H1 (cell line): ENCODE results near the gene ANXA5.

Experiments used
- ATF2 ChIP-seq: IDR thresholded peaks from 2 replicates; pipeline ENCODE4 v1.6.1; 2012; ENCODE audit warnings: low read length, inconsistent platforms
- EP300 ChIP-seq, 2 experiments: IDR thresholded peaks; 1 replicate in 1 of 2; 2 replicates in 1 of 2; pipeline ENCODE4 v1.6.1; 2011 to 2012; ENCODE audit warnings: low read depth in 2 of 2, low read length in 2 of 2, mild to moderate bottlenecking in 2 of 2, borderline replicate concordance in 1 of 2, inconsistent platforms in 1 of 2, moderate library complexity in 1 of 2
- PHF8 ChIP-seq: fragments of 200-600 bp; sonication (generic); conservative IDR thresholded peaks from 2 replicates; pipeline ENCODE4 v1.7.1; 2012; ENCODE audit warnings: low read depth, mild to moderate bottlenecking, inconsistent platforms, low read length, moderate library complexity
- POLR2A ChIP-seq, 2 experiments: IDR thresholded peaks; 1 replicate in 1 of 2; 2 replicates in 1 of 2; pipeline ENCODE4 v1.6.1; 2011; ENCODE audit warnings: low read depth in 2 of 2, low read length in 2 of 2, mild to moderate bottlenecking in 2 of 2; ENCODE audit errors: control extremely low read depth in 1 of 2
- RAD21 ChIP-seq, 2 experiments: IDR thresholded peaks in 1 of 2; conservative IDR thresholded peaks in 1 of 2; 2 replicates each; pipeline ENCODE4 v1.6.1; 2011; ENCODE audit warnings: low read depth in 2 of 2, low read length in 2 of 2, improper control_type of control experiment in 1 of 2, inconsistent platforms in 1 of 2, mild to moderate bottlenecking in 1 of 2, moderate library complexity in 1 of 2
- SIN3A ChIP-seq, 2 experiments: IDR thresholded peaks in 1 of 2; conservative IDR thresholded peaks in 1 of 2; 2 replicates each; pipeline ENCODE4 v1.6.1; 2011 to 2012; ENCODE audit warnings: low read length in 2 of 2, improper control_type of control experiment in 1 of 2, low read depth in 1 of 2, mild to moderate bottlenecking in 1 of 2
- SP2 ChIP-seq: IDR thresholded peaks from 2 replicates; pipeline ENCODE4 v1.6.1; 2012; ENCODE audit warnings: mild to moderate bottlenecking, low read length, inconsistent platforms
- TAF1 ChIP-seq: IDR thresholded peaks from 2 replicates; pipeline ENCODE4 v1.6.1; 2011; ENCODE audit warnings: mild to moderate bottlenecking, low read depth, low read length
- TF ChIP-seq, protein P1 (sequence below): IDR thresholded peaks from 2 replicates; pipeline ENCODE4 v1.6.1; 2012; ENCODE audit warnings: inconsistent platforms
- TF ChIP-seq, protein P2 (sequence below), 3 experiments: IDR thresholded peaks; 1 replicate in 2 of 3; 2 replicates in 1 of 3; pipeline versions ENCODE4 v1.5.1 to v1.6.1; 2011; ENCODE audit warnings: low read length in 3 of 3, mild to moderate bottlenecking in 3 of 3, inconsistent platforms in 2 of 3, low read depth in 1 of 3, moderate library complexity in 1 of 3; ENCODE audit not compliant: insufficient read depth in 1 of 3; ENCODE audit errors: control extremely low read depth in 1 of 3

GRCh38 chr4:121696170-121696580, 605 bp downstream of the ANXA5 start:
- TF ChIP-seq RAD21 (IDR thresholded peaks at IDR 0.05 in 1 of 2, conservative IDR thresholded peaks at IDR 0.05 in 1 of 2; ENCODE audit: low read depth in 2 of 2, low read length in 2 of 2) (no peak), POLR2A (IDR thresholded peaks at IDR 0.05; ENCODE audit: control extremely low read depth in 1 of 2, low read depth in 2 of 2, low read length in 2 of 2) (no peak), SIN3A (conservative IDR thresholded peaks at IDR 0.05 in 1 of 2, IDR thresholded peaks at IDR 0.05 in 1 of 2; ENCODE audit: low read depth in 1 of 2, low read length in 2 of 2) (no peak), ATF2 (no peak), EP300 (IDR thresholded peaks at IDR 0.05; ENCODE audit: borderline replicate concordance in 1 of 2, low read depth in 2 of 2, low read length in 2 of 2) (no peak), SP2 (no peak), PHF8 (no peak; the same call in 1 of the 2 replicates), TAF1 (no peak)
- TF ChIP-seq, protein P1, sequence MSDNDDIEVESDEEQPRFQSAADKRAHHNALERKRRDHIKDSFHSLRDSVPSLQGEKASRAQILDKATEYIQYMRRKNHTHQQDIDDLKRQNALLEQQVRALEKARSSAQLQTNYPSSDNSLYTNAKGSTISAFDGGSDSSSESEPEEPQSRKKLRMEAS = no peak
- TF ChIP-seq, protein P2, sequence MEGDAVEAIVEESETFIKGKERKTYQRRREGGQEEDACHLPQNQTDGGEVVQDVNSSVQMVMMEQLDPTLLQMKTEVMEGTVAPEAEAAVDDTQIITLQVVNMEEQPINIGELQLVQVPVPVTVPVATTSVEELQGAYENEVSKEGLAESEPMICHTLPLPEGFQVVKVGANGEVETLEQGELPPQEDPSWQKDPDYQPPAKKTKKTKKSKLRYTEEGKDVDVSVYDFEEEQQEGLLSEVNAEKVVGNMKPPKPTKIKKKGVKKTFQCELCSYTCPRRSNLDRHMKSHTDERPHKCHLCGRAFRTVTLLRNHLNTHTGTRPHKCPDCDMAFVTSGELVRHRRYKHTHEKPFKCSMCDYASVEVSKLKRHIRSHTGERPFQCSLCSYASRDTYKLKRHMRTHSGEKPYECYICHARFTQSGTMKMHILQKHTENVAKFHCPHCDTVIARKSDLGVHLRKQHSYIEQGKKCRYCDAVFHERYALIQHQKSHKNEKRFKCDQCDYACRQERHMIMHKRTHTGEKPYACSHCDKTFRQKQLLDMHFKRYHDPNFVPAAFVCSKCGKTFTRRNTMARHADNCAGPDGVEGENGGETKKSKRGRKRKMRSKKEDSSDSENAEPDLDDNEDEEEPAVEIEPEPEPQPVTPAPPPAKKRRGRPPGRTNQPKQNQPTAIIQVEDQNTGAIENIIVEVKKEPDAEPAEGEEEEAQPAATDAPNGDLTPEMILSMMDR (IDR thresholded peaks at IDR 0.05; ENCODE audit: control extremely low read depth in 1 of 3, insufficient read depth in 1 of 3, low read depth in 1 of 3, low read length in 3 of 3) = no peak
